GM21737 (cell line): Measurements from ENCODE around the gene TBX6.
"Not testable (repeated sequence)": the region's sequence is repeated elsewhere in the genome, so short reads cannot be mapped to it uniquely, and the experiment has no call there.

ENCODE experiments used
- ATAC-seq: cut with Tn5 transposase; IDR thresholded peaks from one replicate; pipeline ENCODE4 v1.9.1; 2021; ENCODE audit warnings: mild to moderate bottlenecking, moderate library complexity; ENCODE audit not compliant: unreplicated experiment

The TBX6 gene

GRCh38 chr16:30066761-30067583 lies 24.8 kb downstream of the TBX6 start:
- ATAC-seq = no peak

GRCh38 chr16:30065943-30066760 lies 25.6 kb downstream of the TBX6 start:
- ATAC-seq = no peak

GRCh38 chr16:30065102-30065942 lies 26.4 kb downstream of the TBX6 start, which contains the start of gene ALDOA:
Gene ALDOA, plus strand, starts transcription at chr16:30065760. Its CDS starts 1,138 bp downstream, at chr16:30066898.
- peak; percentile 76 for ATAC-seq

GRCh38 chr16:30064729-30065101 lies 27.0 kb downstream of the TBX6 start:
- no peak for ATAC-seq

- peak; percentile 36 for ATAC-seq
Measured at GRCh38 chr16:30063893-30064728, 27.6 kb downstream of the TBX6 start.

GRCh38 chr16:30063278-30063892 lies 28.3 kb downstream of the TBX6 start:
- no peak for ATAC-seq

- no peak for ATAC-seq
Measured at GRCh38 chr16:30060836-30061554, 30.7 kb downstream of the TBX6 start.

- ATAC-seq = no peak
Measured at GRCh38 chr16:30060346-30060745, 31.4 kb downstream of the TBX6 start.

- ATAC-seq = no peak
Measured at GRCh38 chr16:30054959-30055553, 36.7 kb downstream of the TBX6 start.

GRCh38 chr16:30054451-30054850 lies 37.3 kb downstream of the TBX6 start:
- ATAC-seq = no peak

- ATAC-seq = no peak
Measured at GRCh38 chr16:30053376-30054015, 38.2 kb downstream of the TBX6 start.

- no peak for ATAC-seq
Measured at GRCh38 chr16:30052671-30053372, 38.9 kb downstream of the TBX6 start.

- ATAC-seq = no peak
Measured at GRCh38 chr16:30051518-30051917, 40.2 kb downstream of the TBX6 start.

GRCh38 chr16:30049871-30050270 lies 41.9 kb downstream of the TBX6 start:
- no peak for ATAC-seq

- no peak for ATAC-seq
Measured at GRCh38 chr16:30046588-30046987, 45.1 kb downstream of the TBX6 start.

GRCh38 chr16:30046178-30046577 lies 45.5 kb downstream of the TBX6 start:
- no peak for ATAC-seq

GRCh38 chr16:30041841-30042240 lies 49.9 kb downstream of the TBX6 start:
- ATAC-seq = no peak

GRCh38 chr16:30040690-30041089 lies 51.0 kb downstream of the TBX6 start:
- ATAC-seq = not testable (repeated sequence)
